ENCODE results near the gene ADAD1. TPM values are rescaled to one million over a fixed set of nuclear protein-coding genes. Genes with fewer than 3 reads are reported as not detected.
"Not testable (repeated sequence)": the region's sequence is repeated elsewhere in the genome, so short reads cannot be mapped to it uniquely, and the experiment has no call there.

The ADAD1 gene
- total RNA-seq: not detected

DNA sequence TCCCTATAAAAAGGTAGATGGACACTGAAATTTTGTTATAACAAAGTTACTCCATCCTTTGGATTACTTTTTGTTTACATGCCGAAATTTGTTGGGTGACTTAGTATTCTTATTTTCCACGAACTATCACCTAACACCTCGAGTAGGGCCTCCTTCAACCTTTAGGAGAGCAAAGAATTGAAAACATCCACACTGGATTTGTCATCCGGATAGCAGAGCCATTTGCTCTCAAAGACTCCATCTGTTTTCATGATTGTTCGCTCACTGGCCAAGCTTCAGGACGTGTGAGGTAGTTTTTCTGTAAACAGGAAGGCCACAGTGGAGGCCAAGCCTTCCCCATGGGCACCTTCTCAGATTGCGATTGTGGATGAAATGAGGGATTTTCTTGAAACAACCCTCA is at the start of gene ADAD1:
TSS of gene ADAD1 (plus strand) at position 301 of the 400 bp plus-strand sequence. CDS start 1,059 bp downstream, outside the sequence.
- no peak for DNase-seq (ENCODE audit: low spot score)

DNA sequence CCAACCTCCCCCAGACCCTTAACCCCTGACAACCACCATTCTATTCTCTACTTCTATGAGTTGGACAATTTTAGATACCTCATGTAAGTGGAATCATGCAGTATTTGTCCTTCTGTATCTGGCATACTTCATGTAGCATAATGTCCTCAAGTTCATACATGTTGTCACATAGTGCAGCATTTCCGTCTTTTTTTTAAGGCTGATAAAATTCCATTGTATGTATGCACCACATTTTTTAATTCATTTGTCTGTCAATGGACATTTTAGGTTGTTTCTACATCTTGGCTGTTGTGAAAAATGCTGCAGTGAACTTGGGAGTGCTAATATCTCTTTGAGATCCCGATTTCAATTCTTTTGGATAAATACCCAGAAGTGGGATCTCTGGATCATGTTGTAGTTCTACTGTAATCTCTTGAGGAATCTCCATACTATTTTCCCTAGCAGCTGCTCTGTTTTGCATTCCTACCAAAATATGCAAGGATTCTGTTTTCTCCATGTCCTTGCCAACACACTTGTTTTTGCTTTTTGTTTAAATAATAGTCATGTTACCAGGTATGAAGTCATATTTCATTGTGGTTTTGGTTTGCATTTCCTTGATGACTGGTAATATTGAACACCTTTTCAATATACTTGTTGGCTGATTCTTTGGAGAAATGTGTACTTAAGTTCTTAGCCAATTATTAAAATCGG is 48.8 kb upstream of the ADAD1 start:
- no peak for DNase-seq (ENCODE audit: low spot score)

DNA sequence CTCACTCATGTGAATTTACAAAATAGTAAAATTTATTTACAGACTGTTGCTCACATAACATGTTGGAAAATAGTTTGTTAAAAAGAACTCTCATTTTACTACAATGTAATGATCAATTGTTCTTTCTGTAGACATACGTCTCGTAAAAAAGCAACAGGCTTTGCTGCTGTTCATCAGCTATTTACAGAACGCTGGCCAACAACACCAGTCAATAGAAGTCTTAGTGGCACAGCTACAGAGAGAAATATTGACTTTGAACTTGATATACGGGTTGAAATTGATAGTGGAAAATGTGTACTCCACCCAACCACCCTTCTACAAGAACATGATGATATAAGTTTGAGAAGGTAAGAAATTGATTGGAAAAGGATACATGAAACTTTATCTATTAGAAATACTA is 47.6 kb upstream of the ADAD1 start:
- no peak for DNase-seq (ENCODE audit: low spot score)

DNA sequence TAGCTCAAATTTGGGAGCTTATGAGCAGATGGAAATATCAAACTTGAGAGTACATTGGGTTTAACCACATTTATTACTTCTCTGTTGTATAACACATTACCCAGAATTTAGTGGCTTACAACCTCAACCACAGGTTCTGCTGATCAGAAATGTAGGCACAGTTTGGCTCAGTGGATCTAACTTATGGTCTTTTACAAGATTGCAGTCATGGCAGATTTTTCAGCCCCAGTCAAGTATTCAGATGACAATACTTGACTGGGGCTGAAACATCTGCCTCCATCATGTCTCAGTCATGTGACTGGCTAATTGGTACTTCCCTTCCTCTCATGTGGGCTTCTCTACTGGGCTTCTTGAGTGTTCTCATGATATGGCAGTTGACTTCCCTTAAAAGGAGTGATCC is 44.0 kb upstream of the ADAD1 start:
- DNase-seq (ENCODE audit: low spot score): no peak

DNA sequence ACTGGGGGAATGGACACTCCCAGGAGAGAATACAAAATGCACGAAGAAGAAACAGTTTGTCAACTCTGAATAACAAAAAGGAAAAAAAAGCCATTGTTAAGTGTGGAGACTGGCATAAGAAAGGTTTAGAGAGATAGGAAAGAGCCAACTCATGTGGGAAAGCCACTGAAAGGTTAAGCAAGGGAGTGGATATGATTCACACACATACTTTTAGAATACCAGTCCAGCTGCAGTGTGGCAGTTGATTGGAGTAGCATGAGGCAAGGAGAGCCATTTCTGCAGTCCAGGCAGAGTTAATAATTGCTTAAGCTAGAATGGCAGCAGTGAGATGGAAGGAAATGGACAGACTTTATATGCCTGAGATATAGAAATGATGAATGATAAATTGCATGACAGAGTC is 36.9 kb upstream of the ADAD1 start:
- no peak for DNase-seq (ENCODE audit: low spot score)

DNA sequence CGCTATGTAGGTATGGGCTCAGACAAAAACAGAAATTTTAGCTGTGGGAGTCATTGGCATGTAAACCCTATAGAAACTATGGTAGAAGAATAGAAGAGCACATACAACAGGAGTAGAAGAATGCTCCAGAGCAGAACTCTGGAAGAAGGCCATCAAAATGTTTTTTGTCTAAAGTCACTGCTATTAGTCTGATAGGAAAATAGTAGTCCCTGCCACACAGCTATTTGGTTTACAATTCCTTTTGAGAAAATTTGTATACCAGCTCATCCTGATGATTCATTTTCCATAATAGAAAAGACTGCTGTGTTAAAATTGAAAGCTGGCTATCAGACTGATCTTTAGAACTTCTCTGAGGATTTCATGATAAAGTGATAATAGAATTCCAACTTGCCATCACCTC is 32.8 kb upstream of the ADAD1 start:
- no peak for DNase-seq (ENCODE audit: low spot score)

DNA sequence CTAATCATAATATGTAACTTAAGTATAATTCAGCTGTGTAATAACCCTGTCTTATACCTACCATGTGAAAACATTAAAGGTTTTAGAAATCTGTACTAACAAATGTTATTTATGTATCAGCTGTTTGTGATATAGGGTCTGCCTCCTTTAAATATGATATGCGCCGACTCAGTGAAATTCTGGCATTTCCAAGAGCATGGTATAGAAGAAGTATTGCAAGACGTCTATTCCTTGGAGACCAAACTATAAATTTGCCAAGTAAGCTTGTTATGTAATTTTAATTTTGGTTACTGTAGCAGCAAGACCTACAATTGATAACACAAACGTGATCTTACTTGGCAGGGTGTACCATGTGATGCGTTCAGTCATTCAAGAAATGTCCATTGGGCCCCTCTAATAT is 32.3 kb upstream of the ADAD1 start:
- DNase-seq (ENCODE audit: low spot score): no peak

DNA sequence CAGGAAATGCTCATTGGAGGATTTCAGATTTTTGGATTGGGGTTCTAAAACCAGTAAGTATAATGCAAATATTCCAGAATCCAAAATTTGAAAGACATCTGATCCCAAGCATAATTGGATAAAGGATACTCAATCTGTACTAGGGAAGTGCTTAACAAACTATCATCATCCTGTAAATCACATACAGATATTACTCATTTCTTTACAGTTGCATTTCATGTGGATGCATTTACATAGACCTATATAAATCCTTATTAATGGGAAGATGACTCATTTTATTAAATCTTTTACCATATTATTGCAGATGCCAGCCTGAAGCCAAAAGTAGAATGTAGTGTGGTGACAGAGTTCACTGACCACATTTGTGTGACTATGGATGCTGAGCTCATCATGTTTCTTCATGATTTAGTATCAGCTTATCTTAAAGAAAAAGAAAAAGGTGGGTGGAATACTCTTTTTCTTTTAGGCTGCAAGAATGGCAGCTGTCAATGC is 22.4 kb upstream of the ADAD1 start:
- DNase-seq (ENCODE audit: low spot score): no peak

DNA sequence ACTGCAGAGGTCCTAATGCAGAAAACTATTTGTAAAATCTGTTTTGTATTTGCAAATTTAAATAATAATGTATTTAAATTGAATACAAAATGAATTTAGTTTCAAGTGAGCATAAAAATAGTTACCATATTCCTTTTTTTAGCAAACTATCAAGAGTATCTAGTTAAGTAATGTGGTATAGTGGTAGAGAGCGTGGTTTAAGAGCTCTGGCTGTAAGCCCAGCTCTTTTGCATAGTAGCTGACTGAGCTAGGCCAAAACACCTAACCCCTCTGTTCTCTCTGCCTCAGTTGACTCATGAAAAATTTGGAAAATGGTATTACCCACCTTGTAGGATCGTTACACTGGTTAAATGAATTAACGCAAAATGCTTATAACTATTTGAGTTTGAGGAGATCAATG is 18.1 kb upstream of the ADAD1 start:
- no peak for DNase-seq (ENCODE audit: low spot score)

DNA sequence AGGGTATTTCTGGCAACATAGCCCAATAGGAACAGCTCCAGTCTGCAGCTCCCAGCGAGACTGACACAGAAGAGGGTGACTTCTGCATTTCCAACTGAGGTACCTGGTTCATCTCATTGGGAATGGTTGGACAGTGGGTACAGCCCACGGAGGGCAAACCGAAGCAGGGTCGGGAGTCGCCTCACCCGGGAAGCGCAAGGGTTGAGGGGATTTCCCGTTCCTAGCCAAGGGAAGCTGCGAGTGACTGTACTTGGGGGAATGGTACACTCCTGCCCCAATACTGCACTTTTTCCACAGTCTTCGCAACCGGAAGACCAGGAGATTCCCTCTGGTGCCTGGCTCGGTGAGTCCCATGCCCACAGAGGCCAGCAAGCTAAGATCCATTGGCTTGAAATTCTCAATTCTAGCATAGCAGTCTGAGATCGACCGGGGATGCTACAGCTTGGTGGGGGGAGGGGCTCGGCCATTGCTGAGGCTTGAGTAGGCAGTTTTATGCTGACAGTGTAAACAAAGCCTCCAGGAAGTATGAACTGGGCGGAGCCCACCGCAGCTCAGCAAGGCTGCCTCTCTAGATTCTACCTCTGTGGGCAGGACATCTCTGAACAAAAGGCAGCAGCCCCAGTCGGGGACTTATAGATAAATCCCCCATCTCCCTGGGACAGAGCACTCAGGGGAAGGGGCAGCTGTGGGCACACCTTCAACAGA is 14.0 kb upstream of the ADAD1 start:
- DNase-seq (ENCODE audit: low spot score): no peak

DNA sequence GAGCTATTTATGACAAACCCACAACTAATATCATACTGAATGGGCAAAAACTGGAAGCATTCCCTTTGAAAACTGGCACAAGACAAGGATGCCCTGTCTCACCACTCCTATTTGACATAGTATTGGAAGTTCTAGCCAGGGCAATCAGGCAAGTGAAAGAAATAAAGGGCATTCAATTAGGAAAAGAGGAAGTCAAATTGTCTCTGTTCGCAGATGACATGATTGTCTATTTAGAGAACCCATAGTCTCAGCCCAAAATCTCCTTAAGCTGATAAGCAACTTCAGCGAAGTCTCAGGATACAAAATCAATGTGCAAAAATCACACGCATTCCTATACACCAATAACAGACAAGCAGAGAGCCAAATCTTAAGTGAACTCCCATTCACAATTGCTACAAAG is 10.0 kb upstream of the ADAD1 start:
- DNase-seq (ENCODE audit: low spot score): not testable (repeated sequence)

DNA sequence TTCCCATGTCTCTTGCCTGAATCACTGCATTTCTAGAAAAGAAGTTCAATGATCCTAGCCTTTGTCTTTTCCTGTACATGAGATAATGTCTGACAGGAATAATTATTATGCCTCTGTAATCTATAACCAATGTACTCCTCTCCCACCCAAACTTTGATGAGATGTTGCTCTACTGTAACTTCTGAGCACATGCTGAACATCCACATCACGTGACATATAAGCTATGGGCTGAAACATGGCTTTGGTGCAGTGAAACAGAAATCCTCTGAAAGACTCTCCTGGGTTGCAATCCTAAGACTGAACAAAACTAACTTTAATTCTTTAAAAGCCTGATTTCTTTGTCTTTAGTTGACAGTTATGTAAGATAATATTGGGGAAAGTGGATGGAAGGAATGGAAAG is 1.5 kb upstream of the ADAD1 start:
- DNase-seq (ENCODE audit: low spot score): no peak

DNA sequence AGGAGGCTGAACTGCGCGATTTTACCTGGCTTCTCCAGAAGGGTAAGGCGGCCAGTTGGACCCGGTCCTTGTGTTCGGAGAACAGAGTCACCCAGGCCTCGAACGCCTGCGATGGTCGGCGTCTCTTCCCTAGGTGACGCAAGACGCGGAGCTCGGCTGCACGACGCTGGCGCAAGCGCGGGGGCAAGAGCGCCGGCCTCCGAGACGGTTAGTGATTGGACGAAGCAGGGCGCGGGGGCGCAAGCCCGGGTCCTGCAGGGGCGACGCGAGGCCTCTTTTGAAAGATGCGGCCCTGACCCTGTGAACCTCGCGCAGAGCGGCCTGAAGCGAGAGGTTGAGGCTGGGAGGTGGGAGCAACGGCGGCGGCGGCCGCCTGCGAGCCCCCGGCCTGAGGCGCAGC is 428 bp downstream of the ADAD1 start:
- DNase-seq (ENCODE audit: low spot score): no peak

DNA sequence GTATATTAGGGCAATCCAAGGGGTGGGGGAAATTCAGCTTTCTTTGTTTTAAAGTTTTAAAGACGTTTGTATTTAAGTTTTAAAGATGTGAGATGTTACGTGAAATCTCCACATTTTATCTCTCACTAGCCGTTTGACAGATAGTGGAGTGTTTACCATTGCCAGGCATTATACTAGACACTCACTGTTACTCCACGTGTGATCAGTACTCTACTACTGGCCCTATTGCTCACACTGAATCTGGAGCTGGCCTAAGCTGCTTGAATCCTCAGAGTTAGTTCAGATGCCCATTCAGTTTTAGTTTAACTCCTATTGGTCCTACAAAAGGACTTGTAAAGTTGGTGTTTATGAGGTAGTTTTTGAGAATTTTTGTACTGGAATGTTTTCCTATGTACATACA is 4.5 kb downstream of the ADAD1 start:
- no peak for DNase-seq (ENCODE audit: low spot score)

DNA sequence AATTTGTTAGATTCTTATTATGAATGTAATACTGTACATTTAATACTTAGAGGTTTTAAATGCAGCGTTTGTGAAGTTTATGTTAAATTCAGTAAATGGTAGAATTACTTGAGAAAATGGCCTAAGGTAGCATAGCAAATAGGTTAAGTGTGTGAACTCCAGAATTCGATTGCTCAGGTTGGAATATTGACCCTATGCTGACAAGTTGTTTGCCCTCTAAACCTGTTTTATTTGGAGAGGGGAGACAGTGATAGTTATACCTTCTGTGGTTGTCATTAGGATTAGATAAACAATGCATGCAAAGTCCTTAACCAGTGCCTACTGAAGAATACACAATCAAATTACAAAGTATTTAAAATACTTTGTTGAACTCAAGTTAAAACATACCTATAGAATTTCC is 5.4 kb downstream of the ADAD1 start:
- DNase-seq (ENCODE audit: low spot score): no peak

DNA sequence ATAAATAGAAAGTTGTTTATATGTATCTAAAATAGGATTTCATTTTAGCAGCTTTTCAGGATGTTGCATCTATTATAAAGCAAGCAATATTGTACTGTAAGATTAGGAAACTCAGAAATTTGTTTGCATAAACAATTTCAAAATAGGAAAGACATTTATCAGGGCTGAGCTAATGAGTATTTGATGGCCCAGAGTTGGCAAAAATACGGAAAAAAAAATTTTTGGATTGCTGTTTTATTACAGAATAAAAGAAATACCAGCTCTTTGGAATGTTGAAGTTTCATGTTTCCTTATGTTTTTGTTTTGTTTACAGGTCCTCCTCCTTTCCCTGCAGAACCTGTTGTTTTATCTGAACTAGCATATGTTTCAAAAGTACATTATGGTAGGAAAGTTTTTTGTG is 14.5 kb downstream of the ADAD1 start:
- no peak for DNase-seq (ENCODE audit: low spot score)

DNA sequence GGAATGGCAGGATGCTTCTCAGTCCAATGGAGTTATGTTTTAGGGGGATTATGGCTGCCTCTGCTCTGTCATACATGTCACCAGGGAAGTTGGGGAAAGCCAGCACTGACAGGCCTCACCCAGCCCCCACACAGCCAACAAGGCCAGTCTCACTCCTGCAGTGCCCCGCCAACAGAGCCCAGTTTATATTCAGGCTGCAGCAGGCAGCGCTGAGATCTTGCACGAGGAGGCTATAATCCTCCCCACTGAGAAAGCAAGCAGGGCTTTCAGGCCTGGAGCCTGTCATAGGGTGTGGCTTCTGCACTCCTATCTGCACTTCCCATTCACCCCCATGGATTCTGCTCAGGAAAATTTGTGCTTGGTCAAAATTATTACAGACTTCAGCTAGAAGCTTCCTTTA is 25.1 kb downstream of the ADAD1 start:
- DNase-seq (ENCODE audit: low spot score): no peak

DNA sequence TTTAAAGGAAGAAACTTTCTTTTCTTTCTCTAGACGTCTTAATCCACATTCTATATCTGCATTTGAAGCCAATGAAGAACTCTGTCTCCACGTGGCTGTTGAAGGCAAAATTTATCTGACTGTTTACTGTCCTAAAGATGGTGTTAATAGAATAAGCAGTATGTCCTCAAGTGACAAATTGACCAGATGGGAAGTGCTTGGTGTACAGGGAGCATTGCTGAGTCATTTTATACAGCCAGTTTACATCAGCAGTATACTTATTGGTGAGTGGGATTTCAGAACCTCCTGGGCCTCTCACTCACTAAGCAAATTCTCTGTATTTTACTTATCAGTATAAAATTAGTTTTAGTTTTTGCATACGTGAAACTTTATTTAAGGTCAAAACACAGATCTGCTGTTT is 33.7 kb downstream of the ADAD1 start:
- no peak for DNase-seq (ENCODE audit: low spot score)

DNA sequence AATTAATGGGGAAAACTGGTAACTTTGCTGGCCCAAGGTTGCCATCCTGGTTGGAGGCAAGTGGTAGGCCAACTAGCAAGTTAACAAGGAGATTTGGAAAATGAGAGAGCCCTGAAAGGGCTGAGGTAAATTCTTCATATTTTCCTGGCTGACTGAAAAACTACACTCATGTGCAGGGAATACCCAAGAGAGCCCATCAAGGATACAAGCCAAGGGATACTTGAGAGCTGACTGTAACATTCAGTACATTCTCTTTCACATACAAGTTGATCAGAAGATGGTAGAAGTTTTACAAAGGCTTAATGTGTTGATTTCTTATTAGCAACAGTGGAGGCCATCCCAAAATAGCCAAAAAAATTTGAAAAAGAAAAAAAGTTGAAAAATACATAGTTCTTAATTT is 44.4 kb downstream of the ADAD1 start:
- DNase-seq (ENCODE audit: low spot score): no peak

DNA sequence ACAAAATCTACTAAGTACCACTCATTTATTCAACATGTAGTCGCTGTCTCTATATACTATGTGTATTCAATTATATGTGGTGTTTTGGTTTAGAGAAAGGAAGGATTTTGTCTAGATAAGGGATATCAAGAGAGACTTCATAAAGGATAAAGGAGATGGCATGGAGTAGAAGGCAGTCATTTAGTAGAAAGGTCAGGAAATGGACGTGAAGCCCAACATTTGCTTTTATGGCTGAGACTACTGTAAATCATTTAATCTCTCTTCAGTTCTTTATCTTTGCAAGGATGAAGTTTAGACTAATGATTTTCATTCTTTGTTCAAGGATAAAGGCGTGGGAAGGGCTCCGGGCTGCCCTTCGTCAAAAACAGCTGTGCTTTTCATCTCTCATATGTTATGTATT is 52.5 kb downstream of the ADAD1 start:
- no peak for DNase-seq (ENCODE audit: low spot score)

DNA sequence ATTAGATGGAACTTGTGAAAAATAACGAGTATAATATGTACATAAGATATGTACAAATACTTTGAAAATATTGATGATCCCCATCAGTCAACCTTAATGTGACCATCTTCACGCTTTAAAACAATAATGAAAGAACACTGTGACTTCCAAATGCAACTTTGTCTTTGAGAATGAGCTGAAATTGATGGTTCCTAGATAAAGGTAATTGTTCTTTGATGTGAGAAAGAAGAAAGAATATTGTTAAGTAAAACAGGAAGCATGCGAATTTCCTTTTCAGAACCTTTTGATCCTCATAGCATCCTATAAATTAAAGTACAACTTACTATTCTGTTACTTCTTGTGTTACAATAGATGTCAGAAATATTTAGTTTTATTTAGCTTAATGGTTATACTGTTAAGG is 55.5 kb downstream of the ADAD1 start:
- DNase-seq (ENCODE audit: low spot score): no peak

DNA sequence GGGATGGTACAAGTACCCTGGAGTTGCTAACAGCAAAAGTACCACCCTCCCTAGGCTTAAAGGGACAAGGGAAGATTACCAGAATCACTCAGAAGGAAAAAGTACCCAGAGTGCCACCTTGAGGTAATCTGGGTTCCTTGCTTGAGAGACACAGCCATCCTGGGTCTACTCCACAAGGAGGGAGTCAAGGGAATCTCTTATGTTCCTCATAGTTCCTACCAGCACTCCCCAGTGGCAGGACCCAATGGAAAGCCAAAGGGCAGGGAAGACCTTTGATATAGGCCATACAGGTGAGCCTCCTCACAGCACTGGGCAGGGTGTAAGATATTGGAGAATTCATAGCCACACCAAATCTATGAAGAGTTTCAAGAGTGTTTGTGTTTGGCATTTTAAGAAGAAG is 72.0 kb downstream of the ADAD1 start:
- DNase-seq (ENCODE audit: low spot score): no peak

DNA sequence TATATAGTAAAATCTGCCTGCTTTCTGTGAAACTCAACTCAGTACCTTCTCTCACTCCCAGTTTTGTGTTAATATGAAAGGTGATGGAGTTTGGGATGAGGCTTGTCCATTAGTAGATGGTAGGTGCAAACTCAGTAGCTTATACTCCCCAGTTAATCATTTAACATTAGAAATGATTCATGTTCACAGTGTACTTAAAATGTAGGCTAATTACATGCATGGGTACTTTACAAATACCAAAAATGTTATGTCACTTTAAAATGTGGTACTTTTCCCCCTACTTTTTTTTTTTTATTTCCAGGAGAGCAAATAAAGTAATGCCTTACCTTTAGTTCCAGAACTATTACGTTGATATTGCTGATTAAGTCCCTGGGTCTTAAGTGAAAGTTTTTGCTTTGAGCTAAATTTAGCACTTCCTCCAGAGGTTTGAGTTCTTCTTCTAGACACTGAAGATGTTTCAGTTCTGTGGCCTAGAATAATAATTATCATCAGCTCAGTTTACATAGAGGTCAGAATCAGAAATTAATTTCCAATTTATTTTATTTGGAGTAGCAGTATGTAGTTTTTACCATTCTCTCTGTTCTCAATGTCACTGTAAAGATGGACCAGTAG is 74.7 kb downstream of the ADAD1 start:
- no peak for DNase-seq (ENCODE audit: low spot score)
